Activated CD4-positive, alpha-beta T cell treated with anti-CD3 and anti-CD28 coated beads for 4 hours (primary cell): ENCODE measurements around the gene PHC3.
"Not testable (repeated sequence)": the region's sequence is repeated elsewhere in the genome, so short reads cannot be mapped to it uniquely, and the experiment has no call there.

Source experiments
- DNase-seq, 2 donors: peaks; one replicate each; pipeline ENCODE4 v3.0.0-alpha.2; 2020

Gene PHC3

DNA sequence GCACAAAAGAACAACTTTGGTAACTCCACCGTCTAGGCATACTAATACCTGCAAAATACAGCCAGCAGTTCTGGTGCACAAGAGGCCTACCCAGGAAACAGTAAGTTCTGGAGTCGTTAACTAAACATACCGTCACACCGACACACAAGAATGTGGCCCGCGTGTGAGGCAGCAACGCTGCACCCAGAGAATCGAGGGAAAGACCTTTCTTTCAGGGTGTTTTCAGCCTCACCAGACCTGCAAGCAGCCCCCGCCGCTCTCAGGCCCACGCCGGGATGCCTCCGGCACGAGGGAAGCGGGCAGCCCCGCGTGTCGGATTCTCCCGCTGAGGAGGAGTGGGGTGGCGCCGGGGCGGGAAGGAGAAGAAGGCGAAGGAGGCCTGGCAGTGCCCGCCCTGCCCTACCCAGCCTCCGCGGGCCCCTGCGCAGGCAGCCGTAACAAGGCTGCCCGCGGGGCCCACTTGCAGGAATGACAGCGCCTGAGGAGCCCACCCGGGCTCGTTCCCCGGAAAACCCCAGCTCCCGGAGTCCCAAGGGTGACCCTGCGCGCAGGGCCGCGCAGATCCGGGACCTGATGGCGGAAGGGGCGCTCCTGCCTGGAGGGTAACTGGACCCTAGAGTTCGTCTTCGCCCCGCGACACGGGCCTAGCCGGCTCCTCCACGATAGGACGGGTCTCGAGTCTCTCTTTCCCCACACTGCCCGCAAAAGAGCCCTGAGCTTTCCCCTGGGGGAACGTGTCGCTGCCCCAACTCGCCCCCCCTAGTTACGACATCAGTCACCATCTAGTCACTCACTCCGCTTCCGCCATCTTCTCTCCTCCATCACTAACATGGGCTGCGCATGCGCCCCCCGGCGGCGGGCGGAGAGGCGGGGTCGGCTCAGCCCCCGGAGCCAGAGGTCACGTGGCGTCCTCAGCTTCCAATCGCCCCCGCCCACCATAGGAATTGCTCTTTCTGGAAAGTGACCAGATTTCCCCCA lies at the start of gene PHC3:
TSS of gene PHC3 (minus strand) at position 826 of the 978 bp plus-strand sequence. CDS start at position 808, 18 bp downstream.
- peak; percentile 89 to 92 for DNase-seq

GRCh38 chr3:170228093-170228766 lies 46.7 kb upstream of the PHC3 start:
- no peak for DNase-seq

DNA sequence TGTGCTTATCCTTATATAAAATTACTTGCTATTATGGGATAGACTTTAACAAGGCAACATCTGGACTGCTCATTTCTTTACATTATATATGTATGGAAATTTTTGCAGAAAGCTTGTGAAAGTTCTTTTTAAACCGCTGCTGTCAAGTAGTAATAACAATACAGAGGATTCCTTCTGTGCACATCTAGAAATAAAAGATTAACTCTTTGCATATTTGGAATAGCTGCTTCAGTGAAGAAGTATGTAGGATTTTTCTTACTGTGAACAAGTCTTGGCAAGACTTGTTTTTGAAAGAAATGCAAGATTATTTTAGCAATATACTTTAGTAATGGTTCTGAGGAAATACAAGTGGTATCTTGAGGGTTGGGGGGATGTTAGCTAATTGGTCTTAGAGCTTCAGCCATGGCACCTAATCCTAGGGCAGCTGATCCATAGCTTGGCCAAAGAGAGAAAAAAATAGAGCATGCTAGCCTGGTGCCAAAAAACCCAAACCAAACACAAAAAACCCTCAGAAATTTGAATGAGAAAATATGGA lies 45.0 kb upstream of the PHC3 start:
- no peak for DNase-seq

DNA sequence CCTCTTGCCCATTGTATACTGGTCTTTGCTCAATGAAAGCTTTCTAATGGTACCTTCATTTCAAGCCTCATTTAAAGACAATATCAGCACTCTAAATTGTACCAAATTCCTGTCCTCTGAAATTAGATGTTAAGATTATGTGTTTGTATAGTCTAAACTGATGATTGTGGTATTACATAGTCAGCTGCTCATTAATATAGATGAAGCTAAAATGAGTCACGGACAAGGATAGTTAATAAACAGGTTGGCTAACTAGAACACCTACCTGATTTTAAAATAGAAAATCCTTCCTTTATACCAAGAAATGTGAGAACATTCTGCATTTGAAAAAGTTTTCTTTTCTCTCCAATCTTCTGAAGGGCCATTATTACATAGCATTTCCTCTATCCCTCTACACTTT lies 43.6 kb upstream of the PHC3 start:
- no peak for DNase-seq

GRCh38 chr3:170222647-170223541 lies 41.4 kb upstream of the PHC3 start:
- DNase-seq = peak; percentile 53

DNA sequence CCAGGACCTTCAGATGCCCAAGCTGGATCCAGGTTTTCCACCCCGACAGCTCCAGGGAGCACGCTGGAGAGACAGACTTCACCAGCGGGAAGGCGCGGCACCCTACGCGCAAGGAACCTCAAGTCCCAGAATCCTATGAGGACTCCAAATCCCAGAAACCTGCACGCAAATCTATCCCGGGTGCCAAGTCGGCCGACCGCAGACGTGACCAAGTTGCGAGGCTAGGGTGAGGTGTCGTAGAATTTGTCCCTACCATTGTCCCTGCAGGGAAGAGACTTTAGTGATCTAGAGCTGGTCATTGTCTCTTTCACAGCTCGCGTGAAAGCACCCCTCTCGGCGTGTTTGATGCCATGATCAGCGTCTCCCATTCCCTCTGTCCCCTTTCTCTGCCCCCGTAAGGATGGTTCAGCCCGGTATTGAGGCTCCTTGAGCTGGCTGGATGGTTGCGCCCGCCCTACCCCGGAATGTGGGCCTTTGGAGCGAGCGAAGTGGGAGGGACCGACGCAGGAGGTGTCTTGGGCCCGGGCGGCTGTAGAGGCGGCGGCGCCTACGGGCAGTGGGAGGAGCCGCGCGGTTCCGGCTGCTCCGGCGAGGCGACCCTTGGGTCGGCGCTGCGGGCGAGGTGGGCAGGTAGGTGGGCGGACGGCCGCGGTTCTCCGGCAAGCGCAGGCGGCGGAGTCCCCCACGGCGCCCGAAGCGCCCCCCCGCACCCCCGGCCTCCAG lies 40.6 kb upstream of the PHC3 start, which contains the start of gene PRKCI:
TSS of gene PRKCI (plus strand) at position 501 of the 723 bp plus-strand sequence. CDS start 246 bp downstream, outside the sequence.
- peak; percentile 86 to 88 for DNase-seq

DNA sequence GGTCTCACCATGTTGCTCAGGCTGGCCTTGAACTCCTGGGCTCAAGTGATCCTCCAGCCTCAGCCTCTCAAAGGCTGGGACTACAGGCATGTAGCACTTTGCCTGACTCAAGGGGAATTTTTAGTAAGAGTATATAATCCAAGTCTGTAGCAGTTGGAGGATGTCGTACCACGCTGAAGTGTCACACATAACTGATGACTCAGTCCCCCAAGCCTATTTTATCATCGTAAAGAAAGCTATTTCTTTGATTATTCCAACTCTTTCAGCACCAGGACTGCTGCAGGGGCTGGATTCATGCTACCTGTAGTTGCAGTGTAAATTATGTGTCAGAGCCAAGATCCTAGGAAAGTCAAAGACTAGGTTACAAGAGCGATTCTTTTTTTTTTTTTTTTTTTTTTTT lies 39.3 kb upstream of the PHC3 start:
- DNase-seq = no peak

DNA sequence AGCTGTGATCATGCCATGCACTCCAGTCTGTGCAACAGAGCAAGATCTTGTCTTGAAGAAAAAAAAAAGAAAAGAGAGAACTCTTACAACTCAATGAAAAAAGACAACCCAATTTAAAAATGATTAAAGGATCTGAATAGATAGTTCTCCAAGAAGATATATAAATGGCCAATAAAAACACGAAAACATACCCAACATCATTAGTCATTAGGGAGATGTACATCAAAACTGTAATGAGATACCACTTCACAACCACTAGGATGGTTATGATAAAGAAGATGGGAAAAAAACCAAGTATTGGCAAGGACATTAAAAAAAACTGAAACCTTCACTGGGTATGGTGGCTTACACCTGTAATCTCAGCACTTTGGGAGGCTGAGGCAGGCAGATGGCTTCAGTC lies 38.3 kb upstream of the PHC3 start:
- DNase-seq = no peak

GRCh38 chr3:170211668-170212067 lies 30.1 kb upstream of the PHC3 start:
- no peak for DNase-seq

GRCh38 chr3:170207717-170208116 lies 26.2 kb upstream of the PHC3 start:
- no peak for DNase-seq

- DNase-seq = not testable (repeated sequence)
These were observed 24.7 kb upstream of the PHC3 start for GRCh38 chr3:170206164-170206762.

- no peak for DNase-seq
These were observed 23.8 kb upstream of the PHC3 start for GRCh38 chr3:170205302-170205701.

DNA sequence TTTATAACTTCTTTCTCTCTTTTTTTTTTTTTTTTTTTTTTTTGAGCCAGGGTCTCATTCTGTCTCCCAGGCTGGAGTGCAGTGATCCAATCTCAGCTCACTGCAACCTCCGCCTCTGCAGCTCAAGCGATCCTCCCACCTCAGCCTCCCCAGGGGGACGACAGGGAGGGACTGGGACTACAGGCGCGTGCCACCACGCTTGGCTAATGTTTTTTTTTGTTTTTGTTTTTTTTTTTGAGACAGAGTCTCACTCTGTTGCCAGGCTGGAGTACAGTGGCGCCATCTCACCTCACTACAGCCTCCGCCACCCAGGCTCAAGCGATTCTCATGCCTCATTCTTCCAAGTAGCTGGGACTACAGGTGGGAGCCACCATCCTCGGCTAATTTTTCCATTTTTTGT lies 23.0 kb upstream of the PHC3 start:
- no peak for DNase-seq

DNA sequence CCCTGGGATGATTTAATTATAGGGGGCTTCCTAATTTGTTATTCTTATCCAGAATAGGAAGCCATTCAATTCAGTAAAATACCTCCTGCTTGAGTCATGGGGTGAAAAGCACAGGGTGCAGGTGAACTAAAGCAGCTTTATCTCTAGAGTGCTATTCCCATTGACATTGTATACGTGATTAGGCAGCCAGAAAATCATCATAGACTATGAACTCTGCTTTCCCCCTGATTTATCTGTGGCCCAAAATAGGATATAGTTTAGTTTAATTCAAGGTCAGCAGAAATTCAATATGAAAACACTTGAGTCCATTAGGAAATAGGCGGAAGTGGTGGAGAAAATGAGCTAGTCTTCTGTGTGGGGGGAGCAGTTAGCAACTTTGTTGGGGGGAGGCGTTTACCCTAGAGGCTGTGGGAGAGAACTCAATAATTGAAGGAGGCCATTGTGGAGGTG lies 22.5 kb upstream of the PHC3 start:
- no peak for DNase-seq

GRCh38 chr3:170203457-170203856 lies 21.9 kb upstream of the PHC3 start:
- DNase-seq = no peak

DNA sequence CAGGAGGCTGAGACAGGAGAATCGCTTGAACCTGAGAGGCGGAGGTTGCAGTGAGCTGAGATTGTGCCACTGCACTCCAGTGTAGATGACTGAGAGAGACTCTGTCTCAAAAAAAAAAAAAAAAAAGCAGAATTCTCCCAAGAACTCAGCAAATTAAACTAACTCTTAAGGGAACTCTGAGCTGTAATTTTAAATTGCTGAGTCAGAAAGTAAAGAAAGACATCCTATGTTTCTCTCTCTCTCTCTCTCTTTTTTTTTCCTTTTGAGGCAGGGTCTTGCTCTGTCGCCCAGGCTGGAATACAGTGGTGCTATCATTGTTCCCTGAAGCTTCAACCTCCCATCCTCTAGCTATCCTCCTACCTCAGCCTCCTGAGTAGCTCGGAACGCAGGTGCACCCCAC lies 20.0 kb upstream of the PHC3 start:
- DNase-seq = no peak

DNA sequence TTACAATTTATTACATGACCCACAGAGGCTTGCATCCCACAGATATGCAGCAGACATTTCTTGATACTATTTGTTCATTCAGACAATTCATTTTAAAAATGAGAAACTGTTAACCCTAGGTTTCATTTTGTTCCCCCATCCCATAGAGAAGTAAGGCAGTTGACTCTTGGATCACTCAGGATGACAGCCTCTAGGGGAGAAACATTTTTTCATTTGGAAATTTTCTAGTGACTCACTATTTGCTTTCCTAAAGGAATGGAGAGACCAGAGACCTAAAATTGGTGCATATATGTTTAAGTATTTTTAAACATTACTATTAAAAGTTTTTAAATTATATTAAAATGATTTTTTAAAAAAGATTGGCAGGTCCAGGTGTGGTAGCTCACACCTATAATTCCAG lies 19.5 kb upstream of the PHC3 start:
- DNase-seq = no peak

- no peak for DNase-seq
These were observed 15.3 kb upstream of the PHC3 start for GRCh38 chr3:170196833-170197232.

DNA sequence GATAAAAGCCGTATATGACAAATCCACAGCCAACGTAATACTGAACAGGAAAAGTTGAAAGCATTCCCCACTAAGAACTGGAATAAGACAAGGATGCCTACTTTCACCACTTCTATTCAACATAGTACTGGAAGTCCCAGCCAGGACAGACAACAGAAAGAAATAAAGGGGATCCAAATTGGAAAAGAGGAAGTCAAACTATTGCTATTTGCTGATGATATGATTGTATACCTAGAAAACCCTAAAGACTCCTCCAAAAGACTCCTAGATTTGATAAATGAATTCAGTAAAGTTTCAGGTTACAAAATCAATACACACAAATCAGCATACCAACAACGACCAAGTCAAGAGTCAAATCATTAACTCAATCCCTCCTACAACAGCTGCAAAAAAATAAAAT lies 14.2 kb upstream of the PHC3 start:
- DNase-seq = not testable (repeated sequence)

DNA sequence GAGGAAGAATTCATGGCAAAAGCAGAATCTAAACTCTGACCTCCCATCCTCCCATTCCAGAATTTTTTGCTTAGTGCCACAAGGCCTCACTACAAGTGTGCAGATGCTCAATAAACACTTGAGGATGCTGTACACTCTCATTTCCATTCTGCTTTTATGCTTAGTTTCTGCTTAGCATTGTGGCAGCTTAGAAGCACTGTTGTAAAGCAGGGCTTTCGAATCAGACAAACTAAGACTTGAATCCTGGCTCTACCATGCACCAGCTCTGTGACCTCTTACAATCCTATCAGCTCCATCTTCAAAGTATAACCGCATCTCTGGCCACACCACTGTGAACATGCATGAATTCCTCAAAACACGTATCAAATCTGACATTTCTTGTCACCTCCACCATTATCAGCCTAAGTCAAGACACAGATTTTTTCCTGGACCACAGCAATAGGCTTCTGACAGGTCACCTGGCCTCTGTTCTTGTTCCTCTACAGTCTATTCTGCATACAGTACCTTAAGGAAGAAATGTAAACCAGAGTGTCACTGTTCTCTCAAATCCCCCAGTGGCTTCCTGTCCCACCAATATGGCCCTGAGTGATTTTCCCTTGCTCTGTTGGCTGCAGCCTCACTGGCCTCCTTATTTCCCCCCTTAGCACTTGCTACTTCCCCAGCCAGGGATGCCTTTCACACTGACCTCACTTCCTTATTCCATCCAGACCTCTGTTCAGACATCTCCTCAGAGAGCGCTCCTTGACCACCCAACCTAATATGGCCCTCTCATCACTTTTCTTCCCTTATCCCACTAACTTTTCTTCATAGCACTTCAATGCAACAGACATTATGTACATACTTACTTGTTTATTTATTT lies 8.1 kb upstream of the PHC3 start:
- DNase-seq = no peak
